Peyer's patch (tissue), 4 donors: ENCODE results near the gene IQCM.

Source experiments
- POLR2A ChIP-seq, 2 donors: fragments of 450-650 bp; IDR thresholded peaks; one replicate each; pipeline ENCODE4 v1.5.1; 2017; ENCODE audit warnings: antibody characterized with exemption in 2 of 2, mild to moderate bottlenecking in 2 of 2, moderate library complexity in 2 of 2
- TF ChIP-seq, protein P1 (sequence below), 6 experiments: fragments of 450-650 bp in 4 of 6; fragments of 200-600 bp in 2 of 6; sonication (generic) in 1 of 6; IDR thresholded peaks; one replicate each; pipeline ENCODE4 v1.5.1; 2017 to 2019; ENCODE audit warnings: antibody characterized with exemption in 6 of 6, mild to moderate bottlenecking in 3 of 6, moderate library complexity in 1 of 6

DNA sequence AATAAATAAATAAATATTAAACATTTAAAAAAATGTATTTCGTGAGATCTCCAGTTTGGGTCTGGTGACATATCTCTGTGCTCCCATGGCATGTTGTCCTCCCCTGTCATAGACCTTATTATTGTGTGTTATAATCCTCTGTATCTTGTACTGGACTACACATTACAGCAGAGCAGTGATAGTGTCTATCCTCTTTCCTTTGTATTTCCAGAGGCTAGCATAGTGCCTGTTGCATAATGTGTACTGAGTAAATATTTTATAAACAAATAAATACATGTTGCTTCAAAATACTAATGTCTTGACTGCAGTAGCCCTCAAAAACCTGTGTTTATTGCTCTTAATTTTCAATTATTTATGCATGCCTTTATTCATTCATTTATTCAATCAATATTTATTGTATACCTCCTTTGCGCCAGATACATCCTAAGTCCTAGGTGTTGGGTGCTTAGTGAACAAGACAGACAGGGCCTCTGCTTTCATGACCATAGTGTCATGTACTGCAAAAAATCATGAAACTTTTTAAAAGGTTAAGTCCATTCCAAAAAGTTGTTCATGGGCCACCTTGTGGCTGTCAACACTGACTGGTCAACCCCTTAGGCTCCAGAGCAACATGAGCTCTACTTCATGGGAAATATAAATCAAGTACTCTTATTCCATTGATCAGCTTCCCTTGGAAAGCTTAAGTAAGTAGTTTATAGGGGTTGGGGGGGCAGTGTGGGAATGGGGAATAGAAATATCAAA lies 303.9 kb downstream of the IQCM start:
- TF ChIP-seq POLR2A (IDR thresholded peaks at IDR 0.05): no peak
- TF ChIP-seq, protein P1, sequence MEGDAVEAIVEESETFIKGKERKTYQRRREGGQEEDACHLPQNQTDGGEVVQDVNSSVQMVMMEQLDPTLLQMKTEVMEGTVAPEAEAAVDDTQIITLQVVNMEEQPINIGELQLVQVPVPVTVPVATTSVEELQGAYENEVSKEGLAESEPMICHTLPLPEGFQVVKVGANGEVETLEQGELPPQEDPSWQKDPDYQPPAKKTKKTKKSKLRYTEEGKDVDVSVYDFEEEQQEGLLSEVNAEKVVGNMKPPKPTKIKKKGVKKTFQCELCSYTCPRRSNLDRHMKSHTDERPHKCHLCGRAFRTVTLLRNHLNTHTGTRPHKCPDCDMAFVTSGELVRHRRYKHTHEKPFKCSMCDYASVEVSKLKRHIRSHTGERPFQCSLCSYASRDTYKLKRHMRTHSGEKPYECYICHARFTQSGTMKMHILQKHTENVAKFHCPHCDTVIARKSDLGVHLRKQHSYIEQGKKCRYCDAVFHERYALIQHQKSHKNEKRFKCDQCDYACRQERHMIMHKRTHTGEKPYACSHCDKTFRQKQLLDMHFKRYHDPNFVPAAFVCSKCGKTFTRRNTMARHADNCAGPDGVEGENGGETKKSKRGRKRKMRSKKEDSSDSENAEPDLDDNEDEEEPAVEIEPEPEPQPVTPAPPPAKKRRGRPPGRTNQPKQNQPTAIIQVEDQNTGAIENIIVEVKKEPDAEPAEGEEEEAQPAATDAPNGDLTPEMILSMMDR (IDR thresholded peaks at IDR 0.05): no peak
